GM19438 (cell line): ENCODE data around the gene FOXP4.

ENCODE experiments used
- ATAC-seq: cut with Tn5 transposase; IDR thresholded peaks from one replicate; pipeline ENCODE4 v1.9.1; 2021; ENCODE audit warnings: low read depth; ENCODE audit not compliant: unreplicated experiment

The FOXP4 gene

DNA sequence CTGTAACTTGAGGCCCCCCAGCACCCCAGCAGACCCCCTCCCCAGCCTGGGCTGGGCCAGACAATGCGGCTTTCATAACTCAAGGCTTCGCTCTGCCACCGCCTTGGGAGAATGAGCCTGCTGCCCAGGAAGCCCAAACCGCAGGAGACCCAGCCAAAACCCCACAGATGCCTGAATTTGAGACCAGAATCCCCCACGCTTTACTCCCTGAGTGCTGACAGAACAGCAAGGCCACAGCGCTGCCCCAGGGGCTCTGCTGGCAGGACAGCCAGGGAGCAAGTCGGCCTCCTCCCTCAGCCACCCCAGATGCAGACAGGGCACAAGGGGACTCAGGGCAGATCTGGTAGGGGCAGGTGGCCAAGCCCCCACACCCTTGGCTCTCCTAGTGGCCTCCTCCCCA lies 94.2 kb downstream of the FOXP4 start:
- no peak for ATAC-seq

DNA sequence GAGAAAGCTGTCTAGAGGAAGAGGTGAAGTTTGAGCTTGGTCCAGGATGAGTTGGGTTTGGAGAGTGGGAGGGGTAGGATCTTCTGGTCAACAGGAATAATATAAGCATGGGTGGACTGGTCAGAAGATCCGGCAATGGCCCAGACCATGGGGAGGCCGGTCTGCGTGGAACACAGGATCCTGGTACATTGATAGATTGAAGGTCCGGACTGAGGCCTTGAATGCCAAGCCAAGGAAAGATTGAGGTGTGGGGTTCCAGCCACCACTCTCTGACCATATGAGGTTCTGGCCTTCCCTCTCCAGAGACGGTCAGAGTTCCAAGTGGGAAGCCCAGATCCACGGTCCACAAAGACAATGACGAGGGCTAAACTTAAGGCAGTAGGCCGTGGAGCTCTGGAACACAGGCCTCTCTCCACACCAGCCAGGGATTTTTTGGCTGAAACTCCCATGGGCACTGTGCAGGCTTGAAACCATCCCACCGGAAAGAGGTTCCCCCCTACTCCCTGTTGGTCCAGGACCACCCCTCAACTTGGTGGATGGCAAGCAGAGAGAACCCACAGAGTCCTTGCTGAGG lies 95.3 kb downstream of the FOXP4 start:
- ATAC-seq, result no peak

DNA sequence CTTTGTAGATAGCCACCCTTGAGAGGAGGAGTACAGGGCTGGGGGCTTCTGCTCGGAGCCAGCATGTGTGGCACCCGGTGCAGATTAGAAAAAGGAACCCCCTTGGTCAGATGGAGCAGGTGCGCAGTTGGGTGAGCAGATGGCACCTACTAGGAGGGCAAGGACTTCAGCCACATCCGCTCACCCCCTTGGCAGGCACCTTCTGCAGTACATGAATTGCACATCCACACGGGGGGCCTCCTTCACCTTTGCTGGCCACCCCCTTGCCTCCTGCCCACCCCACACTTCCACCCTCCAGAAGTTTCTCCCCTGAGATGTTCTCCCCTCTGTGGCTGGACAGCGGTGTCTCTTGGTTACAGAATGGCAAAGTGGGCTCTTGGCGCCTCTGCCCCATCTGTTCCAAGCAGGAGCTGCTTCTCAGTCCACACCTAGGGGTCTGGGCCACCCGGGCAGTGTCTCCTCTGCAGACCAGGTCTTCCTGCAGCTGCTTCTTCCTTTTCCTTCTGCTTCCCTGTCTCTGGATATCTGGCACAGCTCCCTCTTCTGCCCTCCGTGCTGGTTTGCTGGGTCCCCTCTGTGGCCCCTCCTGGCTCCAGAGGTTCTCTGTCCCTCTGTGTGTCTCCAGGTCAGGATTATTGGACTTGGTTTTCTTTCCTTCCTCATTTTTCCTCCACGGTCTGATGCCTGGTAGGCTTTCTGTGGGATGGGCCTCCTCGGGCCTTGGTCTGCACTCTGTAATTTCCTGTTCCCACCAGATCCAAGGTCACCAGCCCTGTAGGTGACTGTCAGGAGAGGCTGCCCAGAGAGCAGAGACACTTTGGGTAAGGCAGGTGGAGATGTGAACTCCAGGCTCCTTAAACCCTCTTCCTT lies 96.1 kb downstream of the FOXP4 start:
- no peak for ATAC-seq

DNA sequence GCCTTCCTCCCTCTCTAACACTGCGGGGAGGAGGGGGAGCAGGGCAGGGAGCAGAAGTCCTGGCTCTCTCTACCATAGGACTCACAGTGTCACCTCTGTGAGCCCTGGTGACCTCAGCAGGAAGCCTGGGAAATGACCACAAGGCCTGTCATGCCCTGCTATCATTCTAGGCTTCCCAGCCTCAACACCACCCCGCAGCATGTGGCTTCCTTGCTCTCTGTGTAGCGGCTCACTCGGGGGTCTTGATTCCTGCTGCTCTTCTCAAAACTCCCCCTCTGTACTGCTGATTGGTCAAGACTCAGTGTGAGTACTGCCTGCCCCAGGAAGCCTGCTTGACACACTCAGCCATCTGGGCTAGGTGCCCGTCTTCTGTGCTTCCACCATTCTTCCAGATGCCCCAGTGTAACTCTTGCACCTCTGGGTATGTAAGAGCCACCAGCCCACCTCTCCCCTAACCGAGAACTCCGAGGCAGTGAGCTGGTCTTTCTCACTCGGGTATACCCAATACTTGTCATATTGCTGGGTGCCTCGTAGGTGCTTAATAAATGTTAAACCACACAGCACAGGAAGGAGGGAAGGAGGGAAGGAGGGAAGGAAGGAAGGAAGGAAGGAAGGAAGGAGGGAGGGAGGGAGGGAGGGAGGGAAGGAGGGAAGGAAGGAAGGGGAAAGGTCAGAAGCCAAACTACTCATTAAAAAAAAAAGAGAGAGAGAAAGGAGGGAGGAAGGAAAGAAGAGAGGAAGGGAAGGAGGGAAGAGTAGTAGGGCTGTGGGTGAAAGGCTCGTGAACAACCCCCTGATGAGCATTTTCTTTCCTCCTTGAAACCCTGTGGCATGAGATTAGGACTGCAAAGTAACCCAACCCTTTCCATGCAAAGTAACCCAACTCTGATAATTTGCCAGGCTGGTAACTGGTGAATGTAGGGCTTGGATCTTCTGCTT lies 97.0 kb downstream of the FOXP4 start:
- no peak for ATAC-seq

DNA sequence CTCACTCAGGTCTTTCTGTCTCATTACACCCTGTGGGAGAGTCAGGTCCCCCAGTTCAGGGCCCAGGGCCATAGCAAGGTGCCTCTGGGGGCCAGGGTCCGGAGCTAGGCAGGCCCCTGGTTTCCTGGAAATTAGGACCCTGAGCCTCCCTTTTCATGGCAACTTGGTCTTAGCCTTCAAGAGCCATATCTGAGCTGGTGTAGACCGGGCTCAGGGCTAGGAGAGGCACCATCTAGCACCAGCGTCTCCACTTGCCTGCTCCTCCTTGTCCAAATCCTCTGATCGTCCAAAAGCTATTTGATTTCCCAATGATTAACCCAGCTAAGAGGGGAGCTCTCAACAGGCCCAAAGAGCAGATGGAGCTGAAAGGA lies 97.7 kb downstream of the FOXP4 start:
- ATAC-seq, result no peak

DNA sequence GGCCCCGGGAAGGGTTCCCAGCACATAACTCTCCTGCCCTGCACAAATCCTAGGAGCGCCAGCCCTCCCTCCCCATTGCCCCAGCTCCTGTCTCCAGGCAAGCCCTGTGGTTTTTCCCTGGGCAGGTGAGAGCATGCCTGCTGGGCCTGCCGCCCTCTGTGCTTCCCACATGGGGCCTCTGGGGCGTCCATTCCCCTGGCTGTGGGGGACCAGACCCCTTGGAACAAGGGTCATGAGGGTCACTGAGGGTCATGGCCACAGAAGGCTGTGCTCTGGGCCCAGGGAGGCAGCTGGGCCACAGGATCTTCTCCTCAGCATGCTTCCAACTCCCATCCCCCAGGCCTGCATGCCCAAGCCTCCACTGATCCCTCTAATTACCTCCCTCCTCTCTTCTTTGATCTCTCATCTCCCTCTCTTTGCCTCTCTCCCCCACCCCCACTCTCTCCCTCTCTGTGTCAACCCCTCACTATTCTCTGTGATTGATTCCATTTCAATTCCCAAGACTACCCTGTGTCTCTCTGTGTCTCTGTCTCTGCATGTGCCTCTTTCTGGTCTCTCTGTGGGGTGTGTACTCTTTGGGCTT lies 98.2 kb downstream of the FOXP4 start:
- ATAC-seq, result no peak

DNA sequence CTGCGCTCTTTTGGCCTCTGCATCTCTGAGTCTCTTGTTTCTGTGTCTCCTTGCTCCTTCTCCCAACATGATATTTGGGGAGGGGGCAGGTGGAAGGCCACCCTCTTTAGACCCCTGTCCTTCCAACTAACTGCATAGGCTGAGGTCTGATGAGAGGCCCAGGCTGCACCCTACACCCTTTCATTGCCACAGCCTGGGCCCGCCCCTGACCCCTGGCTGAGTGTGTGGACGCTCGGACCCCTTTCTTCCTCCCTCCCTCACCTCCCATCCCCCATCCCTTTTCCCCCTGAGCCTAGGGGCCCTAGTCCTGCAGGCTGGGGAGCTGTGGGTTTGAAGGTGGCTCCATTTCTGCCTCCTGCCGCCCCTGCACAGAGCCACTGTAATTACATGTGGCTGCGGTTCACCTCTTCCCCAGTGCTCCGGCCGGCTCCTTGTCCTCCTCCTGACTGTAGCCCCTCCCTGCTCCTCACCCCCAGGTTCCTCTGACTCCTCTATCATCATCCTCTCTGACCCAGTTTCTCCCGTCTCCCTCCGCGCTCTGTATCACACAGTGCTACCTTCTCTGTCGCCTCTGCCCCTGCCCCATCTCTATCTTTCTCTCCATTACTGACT lies 98.9 kb downstream of the FOXP4 start:
- no peak for ATAC-seq

DNA sequence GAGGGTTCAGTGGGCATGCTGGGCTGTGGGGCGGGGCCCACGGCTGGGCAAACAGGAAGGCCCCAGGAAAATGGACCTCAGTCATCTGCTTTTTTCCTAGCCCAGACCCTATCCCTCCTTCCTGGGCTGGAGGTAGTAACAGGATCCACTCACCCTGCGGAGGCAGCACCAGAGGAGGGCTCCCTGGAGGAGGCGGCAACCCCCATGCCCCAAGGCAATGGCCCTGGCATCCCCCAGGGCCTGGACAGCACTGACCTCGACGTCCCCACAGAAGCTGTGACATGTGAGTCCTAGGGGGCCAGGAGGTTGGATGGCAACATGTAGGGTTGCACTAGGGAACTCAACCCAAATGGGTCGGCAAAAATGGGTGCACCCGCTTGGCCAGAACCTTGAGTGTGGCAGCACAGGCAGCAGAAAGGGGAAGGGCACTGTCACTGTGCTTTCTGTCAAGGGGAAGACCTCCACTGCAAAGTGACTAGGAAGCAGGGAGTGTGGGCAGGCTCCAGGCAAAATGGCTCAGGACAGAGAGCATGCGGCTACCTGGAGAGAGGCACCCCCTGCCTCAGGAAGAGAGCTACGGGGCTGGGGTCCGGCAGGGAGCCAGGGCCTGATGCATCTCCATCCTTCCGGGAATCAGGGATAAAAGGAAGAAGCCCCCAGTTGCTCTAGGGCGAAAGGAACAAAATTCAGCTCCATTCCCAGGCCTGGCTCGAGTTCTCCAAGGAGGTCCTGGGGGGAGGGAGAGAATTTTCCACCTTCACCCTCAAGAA lies 100.0 kb downstream of the FOXP4 start:
- no peak for ATAC-seq

DNA sequence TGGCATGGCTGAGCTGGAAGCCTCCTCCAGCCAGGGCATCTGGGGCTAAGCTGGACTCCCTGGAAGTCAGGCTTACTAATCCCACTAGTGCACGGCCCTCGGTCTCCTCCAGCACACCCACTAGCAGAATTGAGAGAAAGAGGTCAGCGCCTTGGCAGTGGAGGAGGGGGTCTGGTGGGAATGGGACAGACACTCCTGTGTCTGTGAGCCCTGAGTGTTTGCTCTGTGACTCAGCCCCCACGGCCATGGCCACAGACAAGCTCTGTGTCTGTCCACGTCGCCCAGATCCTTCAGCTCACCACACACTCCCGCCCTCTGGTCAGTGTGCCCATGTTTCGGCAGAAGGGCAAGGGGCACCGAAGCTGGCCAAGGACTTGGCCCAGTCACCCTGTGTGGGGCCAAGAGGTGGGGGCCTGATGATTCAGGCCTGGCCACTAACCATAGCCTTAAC lies 100.9 kb downstream of the FOXP4 start:
- ATAC-seq, result no peak

DNA sequence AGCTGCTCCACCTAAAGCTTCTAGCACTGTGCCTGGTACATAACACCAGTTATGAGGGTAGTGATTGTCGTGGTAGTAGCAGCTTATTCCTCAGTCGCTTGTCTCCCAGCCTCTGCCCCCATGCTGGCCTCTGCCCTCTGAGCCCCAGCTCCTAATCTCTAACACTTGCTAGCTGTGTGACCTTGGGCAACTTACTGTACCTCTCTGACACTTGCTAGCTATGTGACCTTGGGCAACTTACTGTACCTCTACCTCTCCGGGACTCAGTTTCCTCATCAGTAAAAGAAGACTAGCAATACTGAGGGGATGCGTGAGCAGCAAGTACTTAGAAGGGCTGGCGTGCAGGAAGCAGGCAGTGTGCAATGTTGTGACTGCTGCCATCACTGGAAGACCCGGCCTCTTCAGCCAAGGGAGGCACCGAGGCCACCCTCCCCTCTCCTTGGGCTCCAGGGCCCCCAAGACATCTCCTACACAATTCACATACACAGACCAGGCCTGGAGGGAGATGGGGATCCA lies 101.9 kb downstream of the FOXP4 start:
- no peak for ATAC-seq

DNA sequence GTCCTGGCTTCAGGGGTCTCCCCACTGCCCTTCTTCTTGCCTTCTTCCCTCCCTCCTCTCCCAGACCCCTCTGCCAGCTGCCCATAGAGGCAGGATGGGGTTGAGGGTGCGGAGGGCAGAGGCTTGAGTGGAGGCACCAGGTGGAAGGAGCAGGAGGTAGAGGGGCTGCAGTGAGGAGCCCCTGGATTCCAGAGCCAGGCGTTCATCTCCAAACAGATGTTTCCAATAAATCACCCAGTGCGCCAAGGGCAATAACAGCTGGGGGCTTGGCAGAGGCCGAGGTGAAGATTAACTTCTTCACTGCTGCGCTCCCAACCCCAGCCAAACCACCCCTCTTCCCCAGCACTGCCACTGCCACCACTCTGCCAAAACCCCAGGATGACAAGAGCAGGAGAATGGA lies 102.7 kb downstream of the FOXP4 start:
- no peak for ATAC-seq

DNA sequence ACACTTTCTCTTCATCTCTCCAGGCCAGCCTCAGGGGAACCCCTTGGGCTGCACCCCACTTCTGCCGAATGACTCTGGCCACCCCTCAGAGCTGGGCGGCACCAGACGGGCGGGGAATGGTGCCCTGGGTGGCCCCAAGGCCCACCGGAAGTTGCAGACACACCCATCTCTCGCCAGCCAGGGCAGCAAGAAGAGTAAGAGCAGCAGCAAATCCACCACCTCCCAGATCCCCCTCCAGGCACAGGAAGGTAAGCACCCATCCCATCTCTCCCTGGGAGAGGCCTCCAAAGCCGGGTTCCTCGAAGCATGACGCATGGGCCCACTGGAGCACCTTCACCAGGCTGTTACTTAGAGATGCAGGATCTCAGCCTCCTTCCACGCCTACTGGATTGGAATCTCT lies 103.4 kb downstream of the FOXP4 start:
- no peak for ATAC-seq

DNA sequence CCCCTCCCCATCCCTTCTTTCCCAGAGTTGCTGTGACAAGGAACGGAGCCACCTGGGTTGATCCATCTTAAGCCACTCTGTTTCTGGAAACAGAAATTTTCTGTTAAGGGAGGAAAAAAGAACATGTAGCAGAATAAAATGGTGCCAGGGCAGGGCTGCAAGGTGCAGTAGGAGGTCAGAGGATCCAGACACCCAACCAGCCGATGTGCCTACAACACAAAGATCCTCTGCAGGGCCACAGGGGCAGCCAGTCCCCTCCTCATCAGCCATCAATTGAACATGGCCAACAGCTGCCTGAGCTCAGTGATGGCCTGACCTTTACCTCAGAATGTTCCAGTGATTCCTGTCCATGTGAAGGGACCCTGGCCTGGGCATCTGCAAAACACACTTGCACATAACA lies 103.9 kb downstream of the FOXP4 start:
- ATAC-seq, result no peak

DNA sequence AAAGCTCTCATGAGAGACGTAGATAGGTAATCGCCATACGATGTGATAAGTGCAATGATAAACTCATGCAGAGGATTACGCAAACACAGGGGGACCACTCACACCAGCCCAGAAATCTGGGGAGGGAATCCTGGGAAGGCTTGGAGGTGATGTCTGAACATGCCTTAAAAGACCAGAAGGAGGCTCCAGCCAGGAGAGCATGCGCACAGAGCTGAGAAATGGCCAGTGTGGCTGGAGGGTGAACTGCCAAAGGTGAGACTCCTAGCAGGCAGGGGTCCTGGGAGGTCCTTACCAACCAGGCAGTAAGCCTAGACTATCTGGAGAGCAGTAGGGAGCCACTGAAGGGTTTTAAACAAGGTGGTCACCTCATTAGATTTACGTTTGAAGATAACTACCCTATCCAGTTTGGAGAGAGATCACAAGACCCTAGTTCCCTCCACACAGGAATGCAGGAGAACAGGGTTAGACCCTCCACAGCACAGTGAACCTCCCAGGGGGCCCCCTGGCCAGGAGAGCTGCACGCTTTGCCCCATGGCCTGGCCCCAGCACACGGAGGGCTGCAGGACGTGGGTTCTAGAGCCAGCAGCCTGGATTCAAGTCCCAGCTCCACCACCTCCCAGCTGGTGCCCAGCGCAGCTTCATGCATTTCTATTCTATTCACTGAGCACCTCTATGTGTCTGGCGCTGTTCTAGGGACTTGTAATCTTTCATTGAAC lies 105.2 kb downstream of the FOXP4 start:
- no peak for ATAC-seq
